GM23248 (cell line): ENCODE data around the gene AHSA1.

Source experiments
- EZH2 ChIP-seq: fragments of 200-600 bp; sonication (generic); IDR thresholded peaks from 2 replicates; pipeline ENCODE4 v1.6.1; 2018; ENCODE audit warnings: antibody characterized with exemption, mild to moderate bottlenecking; ENCODE audit not compliant: insufficient read depth, poor library complexity, severe bottlenecking
- EZH2phosphoT487 ChIP-seq: fragments of 200-600 bp; sonication (generic); IDR thresholded peaks from 2 replicates; pipeline ENCODE4 v1.6.1; 2018; ENCODE audit warnings: antibody characterized with exemption, moderate library complexity, mild to moderate bottlenecking, low read depth; ENCODE audit not compliant: insufficient read depth

DNA sequence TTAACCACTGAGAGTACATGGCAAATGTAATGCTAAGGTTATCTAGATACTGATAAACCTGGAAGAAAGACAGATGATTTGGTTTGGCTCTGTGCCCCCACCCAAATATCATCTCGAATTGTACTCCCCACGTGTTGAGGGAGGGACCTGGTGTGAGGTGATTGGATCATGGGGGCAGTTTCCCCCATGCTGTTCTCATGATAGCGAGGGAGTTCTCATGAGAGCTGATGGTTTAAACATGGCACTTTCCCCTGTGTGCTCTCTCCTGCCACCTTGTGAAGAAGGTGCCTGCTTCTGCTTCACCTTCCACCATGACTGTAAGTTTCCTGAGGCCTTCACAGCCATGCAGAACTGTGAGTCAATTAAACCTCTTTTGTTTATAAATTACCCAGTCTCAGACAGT, 48.8 kb upstream of the AHSA1 start:
- no peak for TF ChIP-seq EZH2
- no peak for TF ChIP-seq EZH2phosphoT487
